Neural progenitor cell (in vitro differentiated cells): ENCODE results near the gene SMS.

Experiments
- EZH2 ChIP-seq: fragments of 200-600 bp; sonication (generic); IDR thresholded peaks from 2 replicates; pipeline ENCODE4 v1.6.1; 2017; ENCODE audit warnings: antibody characterized with exemption, mild to moderate bottlenecking, moderate library complexity
- TF ChIP-seq, protein P1 (sequence below): fragments of 200-600 bp; sonication (generic); IDR thresholded peaks from 2 replicates; pipeline ENCODE4 v1.5.1; 2017; ENCODE audit warnings: antibody characterized with exemption, mild to moderate bottlenecking

DNA sequence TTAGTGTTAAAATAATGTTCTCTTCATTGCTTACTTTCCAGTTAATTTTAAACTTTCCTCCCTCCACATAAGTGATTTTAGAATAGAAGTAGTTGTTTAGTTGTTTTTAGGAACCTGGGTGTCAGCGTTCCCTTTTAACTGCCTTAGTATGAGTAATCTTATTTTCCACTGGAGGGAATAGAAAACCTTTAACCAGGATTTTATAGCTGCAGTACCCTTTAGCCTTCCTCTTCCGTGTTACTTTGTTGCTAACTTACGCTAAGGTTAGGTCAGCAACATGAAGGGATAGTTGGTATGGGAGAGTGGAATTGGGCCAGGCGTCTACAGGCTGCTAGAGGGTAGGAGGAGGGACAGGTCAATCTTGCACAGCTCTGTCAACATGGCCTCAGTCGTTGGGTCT lies 31.5 kb downstream of the SMS start:
- TF ChIP-seq, protein P1, sequence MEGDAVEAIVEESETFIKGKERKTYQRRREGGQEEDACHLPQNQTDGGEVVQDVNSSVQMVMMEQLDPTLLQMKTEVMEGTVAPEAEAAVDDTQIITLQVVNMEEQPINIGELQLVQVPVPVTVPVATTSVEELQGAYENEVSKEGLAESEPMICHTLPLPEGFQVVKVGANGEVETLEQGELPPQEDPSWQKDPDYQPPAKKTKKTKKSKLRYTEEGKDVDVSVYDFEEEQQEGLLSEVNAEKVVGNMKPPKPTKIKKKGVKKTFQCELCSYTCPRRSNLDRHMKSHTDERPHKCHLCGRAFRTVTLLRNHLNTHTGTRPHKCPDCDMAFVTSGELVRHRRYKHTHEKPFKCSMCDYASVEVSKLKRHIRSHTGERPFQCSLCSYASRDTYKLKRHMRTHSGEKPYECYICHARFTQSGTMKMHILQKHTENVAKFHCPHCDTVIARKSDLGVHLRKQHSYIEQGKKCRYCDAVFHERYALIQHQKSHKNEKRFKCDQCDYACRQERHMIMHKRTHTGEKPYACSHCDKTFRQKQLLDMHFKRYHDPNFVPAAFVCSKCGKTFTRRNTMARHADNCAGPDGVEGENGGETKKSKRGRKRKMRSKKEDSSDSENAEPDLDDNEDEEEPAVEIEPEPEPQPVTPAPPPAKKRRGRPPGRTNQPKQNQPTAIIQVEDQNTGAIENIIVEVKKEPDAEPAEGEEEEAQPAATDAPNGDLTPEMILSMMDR, result no peak
- no peak for TF ChIP-seq EZH2
